Urinary bladder (tissue), 4 donors: ENCODE data around the gene TPRG1L. TPM values are rescaled to one million over a fixed set of nuclear protein-coding genes. Genes with fewer than 3 reads are reported as not detected.

Source experiments
- DNase-seq: peaks from one replicate; pipeline ENCODE4 v3.0.0-alpha.2; 2015; ENCODE audit errors: extremely low spot score
- H3K27ac ChIP-seq: one replicate; pipeline ENCODE4 v1.5.1; 2013; ENCODE audit warnings: low read depth, mild to moderate bottlenecking, moderate library complexity
- H3K36me3 ChIP-seq: one replicate; pipeline ENCODE4 v1.6.1; 2013; ENCODE audit warnings: mild to moderate bottlenecking, moderate library complexity; ENCODE audit not compliant: insufficient read depth
- H3K4me1 ChIP-seq: one replicate; pipeline ENCODE4 v1.6.1; 2013; ENCODE audit warnings: mild to moderate bottlenecking, moderate library complexity; ENCODE audit not compliant: insufficient read depth
- H3K4me3 ChIP-seq: one replicate; pipeline ENCODE4 v1.5.1; 2013; ENCODE audit warnings: low read depth, low read length
- WGBS: extraction: QIAGEN DNeasy Blood & Tissue Kit; methylation state at CpG from one replicate; pipeline ENCODE4 v1.1.7; 2013; 5-methylcytosine and 5-hydroxymethylcytosine counted together
- polyA plus RNA-seq: library from polyadenylated mRNA; stranded (reverse); fragments of 200-250 nt; gene quantifications from one replicate; pipeline ENCODE4 v1.2.3, GENCODE V29; 2013
- total RNA-seq: library from RNA; depleted of rRNA; stranded (reverse); fragments of >200 nt; gene quantifications from one replicate; pipeline ENCODE4 v1.2.3, GENCODE V29; 2014
- donor health status: healthy with polysubstance abuse.
- donor health status: healthy.

TPRG1L gene
- total and polyA plus RNA-seq, 2 donors: 22.9 to 60.8 TPM

- no peak for DNase-seq
- Histone ChIP-seq H3K4me3 (no peak overlapping the region), H3K27ac (no peak overlapping the region), H3K4me1 (no peaks in the 10 kb centered on the region), H3K36me3 (no peaks in the 10 kb centered on the region)
- 83% methylated on average over 18 of the region's 18 CpGs for WGBS
Measured at GRCh38 chr1:3679098-3679555, 54.3 kb downstream of the TPRG1L start.

Other genes starting within 250 kb of the TPRG1L start
- gene ARHGEF16, start 170.3 kb upstream of the TPRG1L start, total RNA-seq: 3.3 TPM
- 4.2 TPM for gene ARHGEF16, start 170.3 kb upstream of the TPRG1L start, polyA plus RNA-seq
- 14.5 TPM for gene MEGF6, start 13.5 kb upstream of the TPRG1L start, total RNA-seq
- 23.5 TPM for gene MEGF6, start 13.5 kb upstream of the TPRG1L start, polyA plus RNA-seq
- 8.1 TPM for gene WRAP73, start 25.1 kb downstream of the TPRG1L start, total RNA-seq
- gene WRAP73, start 25.1 kb downstream of the TPRG1L start, polyA plus RNA-seq: 21.2 TPM
- 0.63 TPM for gene TP73, start 27.5 kb downstream of the TPRG1L start, total RNA-seq
- 0.09 TPM for gene TP73, start 27.5 kb downstream of the TPRG1L start, polyA plus RNA-seq
- not detected for gene CCDC27, start 127.4 kb downstream of the TPRG1L start, total RNA-seq
- not detected for gene CCDC27, start 127.4 kb downstream of the TPRG1L start, polyA plus RNA-seq
- gene SMIM1, start 147.7 kb downstream of the TPRG1L start, total RNA-seq: not detected
- gene SMIM1, start 147.7 kb downstream of the TPRG1L start, polyA plus RNA-seq: 7.7 TPM
- gene LRRC47, start 171.5 kb downstream of the TPRG1L start, total RNA-seq: 17.8 TPM
- gene LRRC47, start 171.5 kb downstream of the TPRG1L start, polyA plus RNA-seq: 31.0 TPM
- gene CEP104, start 232.2 kb downstream of the TPRG1L start, total RNA-seq: 20.3 TPM
- 17.0 TPM for gene CEP104, start 232.2 kb downstream of the TPRG1L start, polyA plus RNA-seq
- 8.5 TPM for gene DFFB, start 232.5 kb downstream of the TPRG1L start, total RNA-seq
- gene DFFB, start 232.5 kb downstream of the TPRG1L start, polyA plus RNA-seq: 6.7 TPM